WTC11 (cell line): ENCODE results near the gene NEDD4L.

Source experiments
- AFF4 ChIP-seq: sonication (generic); formaldehyde crosslinking; IDR thresholded peaks from 2 replicates; pipeline ENCODE4 v1.8.1; 2023; ENCODE audit warnings: mild to moderate bottlenecking, missing genetic modification reagents, borderline replicate concordance
- ATF1 ChIP-seq: sonication (generic); formaldehyde crosslinking; IDR thresholded peaks from 2 replicates; pipeline ENCODE4 v1.8.1; 2023; ENCODE audit warnings: mild to moderate bottlenecking, moderate library complexity, missing genetic modification reagents
- CREB1 ChIP-seq: sonication (generic); formaldehyde crosslinking; IDR thresholded peaks from 2 replicates; pipeline ENCODE4 v1.8.0; 2023; ENCODE audit warnings: mild to moderate bottlenecking, missing genetic modification reagents
- ETV6 ChIP-seq: sonication (generic); formaldehyde crosslinking; IDR thresholded peaks from 2 replicates; pipeline ENCODE4 v1.8.1; 2022; ENCODE audit warnings: mild to moderate bottlenecking, missing genetic modification reagents
- GABPB1 ChIP-seq: sonication (generic); formaldehyde crosslinking; IDR thresholded peaks from 2 replicates; pipeline ENCODE4 v1.8.1; 2023; ENCODE audit warnings: mild to moderate bottlenecking, missing genetic modification reagents
- IRF2 ChIP-seq: sonication (generic); formaldehyde crosslinking; IDR thresholded peaks from 2 replicates; pipeline ENCODE4 v1.8.0; 2022; ENCODE audit warnings: low read depth, missing genetic modification reagents, borderline replicate concordance
- NFE2L1 ChIP-seq: sonication (generic); formaldehyde crosslinking; IDR thresholded peaks from 2 replicates; pipeline ENCODE4 v1.8.1; 2023; ENCODE audit warnings: missing genetic modification reagents
- RELA ChIP-seq: sonication (generic); formaldehyde crosslinking; IDR thresholded peaks from 2 replicates; pipeline ENCODE4 v1.8.1; 2022; ENCODE audit warnings: missing genetic modification reagents, mild to moderate bottlenecking, borderline replicate concordance
- TCF7 ChIP-seq: sonication (generic); formaldehyde crosslinking; IDR thresholded peaks from 2 replicates; pipeline ENCODE4 v1.8.0; 2022; ENCODE audit warnings: mild to moderate bottlenecking, low read depth, missing genetic modification reagents, moderate library complexity
- USF1 ChIP-seq: sonication (generic); formaldehyde crosslinking; IDR thresholded peaks from 2 replicates; pipeline ENCODE4 v1.8.0; 2022; ENCODE audit warnings: mild to moderate bottlenecking, missing genetic modification reagents
- ZNF512 ChIP-seq: sonication (generic); formaldehyde crosslinking; IDR thresholded peaks from 2 replicates; pipeline ENCODE4 v1.8.1; 2022; ENCODE audit warnings: missing genetic modification reagents, borderline replicate concordance
- TF ChIP-seq, protein P1 (sequence below): fragments of 200-600 bp; IDR thresholded peaks from 2 replicates; pipeline ENCODE4 v1.8.0; 2022; ENCODE audit warnings: antibody characterized with exemption
- TF ChIP-seq, protein P2 (sequence below): sonication (generic); formaldehyde crosslinking; IDR thresholded peaks from 2 replicates; pipeline ENCODE4 v1.8.1; 2022; ENCODE audit warnings: low read depth, mild to moderate bottlenecking, moderate library complexity, missing genetic modification reagents, borderline replicate concordance

- TF ChIP-seq, protein P1, sequence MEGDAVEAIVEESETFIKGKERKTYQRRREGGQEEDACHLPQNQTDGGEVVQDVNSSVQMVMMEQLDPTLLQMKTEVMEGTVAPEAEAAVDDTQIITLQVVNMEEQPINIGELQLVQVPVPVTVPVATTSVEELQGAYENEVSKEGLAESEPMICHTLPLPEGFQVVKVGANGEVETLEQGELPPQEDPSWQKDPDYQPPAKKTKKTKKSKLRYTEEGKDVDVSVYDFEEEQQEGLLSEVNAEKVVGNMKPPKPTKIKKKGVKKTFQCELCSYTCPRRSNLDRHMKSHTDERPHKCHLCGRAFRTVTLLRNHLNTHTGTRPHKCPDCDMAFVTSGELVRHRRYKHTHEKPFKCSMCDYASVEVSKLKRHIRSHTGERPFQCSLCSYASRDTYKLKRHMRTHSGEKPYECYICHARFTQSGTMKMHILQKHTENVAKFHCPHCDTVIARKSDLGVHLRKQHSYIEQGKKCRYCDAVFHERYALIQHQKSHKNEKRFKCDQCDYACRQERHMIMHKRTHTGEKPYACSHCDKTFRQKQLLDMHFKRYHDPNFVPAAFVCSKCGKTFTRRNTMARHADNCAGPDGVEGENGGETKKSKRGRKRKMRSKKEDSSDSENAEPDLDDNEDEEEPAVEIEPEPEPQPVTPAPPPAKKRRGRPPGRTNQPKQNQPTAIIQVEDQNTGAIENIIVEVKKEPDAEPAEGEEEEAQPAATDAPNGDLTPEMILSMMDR: no peak
- TF ChIP-seq CREB1 (CRISPR knock-in tag) (no peak), NFE2L1 (no peak), AFF4 (CRISPR knock-in tag) (no peak), TCF7 (CRISPR knock-in tag) (no peak), ETV6 (CRISPR knock-in tag) (no peak), IRF2 (CRISPR knock-in tag) (no peak), RELA (CRISPR knock-in tag) (no peak), GABPB1 (CRISPR knock-in tag) (no peak), ZNF512 (CRISPR knock-in tag) (no peak), ATF1 (CRISPR knock-in tag) (no peak), USF1 (CRISPR knock-in tag) (no peak)
- TF ChIP-seq, protein P2, sequence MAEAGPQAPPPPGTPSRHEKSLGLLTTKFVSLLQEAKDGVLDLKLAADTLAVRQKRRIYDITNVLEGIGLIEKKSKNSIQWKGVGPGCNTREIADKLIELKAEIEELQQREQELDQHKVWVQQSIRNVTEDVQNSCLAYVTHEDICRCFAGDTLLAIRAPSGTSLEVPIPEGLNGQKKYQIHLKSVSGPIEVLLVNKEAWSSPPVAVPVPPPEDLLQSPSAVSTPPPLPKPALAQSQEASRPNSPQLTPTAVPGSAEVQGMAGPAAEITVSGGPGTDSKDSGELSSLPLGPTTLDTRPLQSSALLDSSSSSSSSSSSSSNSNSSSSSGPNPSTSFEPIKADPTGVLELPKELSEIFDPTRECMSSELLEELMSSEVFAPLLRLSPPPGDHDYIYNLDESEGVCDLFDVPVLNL (CRISPR knock-in tag): no peak
Observed at GRCh38 chr18:58211510-58211909, 167.5 kb downstream of the NEDD4L start.
